ENCODE measurements around the gene GEN1. TPM values are rescaled to one million over a fixed set of nuclear protein-coding genes. Genes with fewer than 3 reads are reported as not detected.
A peak's percentile ranks its signal among the peaks of the same experiment; 100 is the strongest.

The GEN1 gene
- total RNA-seq, 1 donor from 2014 or later = 44.4 TPM

DNA sequence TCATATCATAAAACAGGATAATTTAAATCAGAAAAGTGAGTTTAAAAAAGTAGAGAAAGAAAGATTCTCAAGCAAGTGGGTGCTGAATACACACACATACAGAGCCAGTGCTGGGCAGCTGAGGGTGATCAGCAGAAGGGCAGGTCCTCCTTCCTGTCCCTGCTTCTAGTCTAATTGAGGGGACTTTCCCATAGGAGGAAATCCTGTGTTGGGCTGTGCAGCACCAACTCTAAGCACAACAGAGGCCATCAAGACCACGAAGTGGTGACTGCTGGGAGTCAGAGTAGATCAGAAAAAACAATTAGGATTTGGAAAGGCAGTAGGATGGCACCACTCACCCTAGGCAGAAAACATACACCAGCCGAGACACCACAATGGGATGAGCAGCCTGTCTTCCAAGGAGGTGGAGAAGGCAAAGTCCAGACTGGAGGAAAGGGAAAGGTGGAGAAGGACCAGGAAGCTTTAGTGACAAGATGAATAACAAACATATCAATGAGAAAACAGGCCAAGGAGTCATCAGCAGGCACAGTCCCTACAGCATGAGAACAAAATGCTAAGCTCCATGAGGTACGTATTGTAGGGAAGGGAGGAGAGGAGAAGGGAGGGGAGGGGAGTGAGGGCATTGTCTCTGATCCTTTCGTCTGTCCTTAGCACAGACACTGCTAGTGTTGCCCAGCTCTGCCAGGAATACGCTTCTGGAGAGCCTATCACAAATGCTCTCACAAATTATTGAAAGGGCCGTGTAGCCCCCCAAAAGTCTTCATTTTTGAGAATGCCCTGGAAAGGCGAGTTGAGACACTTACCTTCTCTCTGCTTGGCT is 45.6 kb downstream of the GEN1 start:
- Mint-ChIP-seq H3K4me1 (ENCODE audit: low read depth, unreplicated experiment) (peaks cover 36% of the 10 kb centered on the region), H3K36me3 (ENCODE audit: unreplicated experiment) (no peaks in the 10 kb centered on the region), H3K9me3 (ENCODE audit: unreplicated experiment) (peaks cover 7% of the 10 kb centered on the region), H3K27ac (ENCODE audit: unreplicated experiment) (peak overlapping the region; percentile 45), H3K27me3 (ENCODE audit: unreplicated experiment) (no peaks in the 10 kb centered on the region), H3K4me3 (ENCODE audit: unreplicated experiment) (peak overlapping the region; percentile 35)
- DNase-seq = no peak
- TF ChIP-seq, protein P1, sequence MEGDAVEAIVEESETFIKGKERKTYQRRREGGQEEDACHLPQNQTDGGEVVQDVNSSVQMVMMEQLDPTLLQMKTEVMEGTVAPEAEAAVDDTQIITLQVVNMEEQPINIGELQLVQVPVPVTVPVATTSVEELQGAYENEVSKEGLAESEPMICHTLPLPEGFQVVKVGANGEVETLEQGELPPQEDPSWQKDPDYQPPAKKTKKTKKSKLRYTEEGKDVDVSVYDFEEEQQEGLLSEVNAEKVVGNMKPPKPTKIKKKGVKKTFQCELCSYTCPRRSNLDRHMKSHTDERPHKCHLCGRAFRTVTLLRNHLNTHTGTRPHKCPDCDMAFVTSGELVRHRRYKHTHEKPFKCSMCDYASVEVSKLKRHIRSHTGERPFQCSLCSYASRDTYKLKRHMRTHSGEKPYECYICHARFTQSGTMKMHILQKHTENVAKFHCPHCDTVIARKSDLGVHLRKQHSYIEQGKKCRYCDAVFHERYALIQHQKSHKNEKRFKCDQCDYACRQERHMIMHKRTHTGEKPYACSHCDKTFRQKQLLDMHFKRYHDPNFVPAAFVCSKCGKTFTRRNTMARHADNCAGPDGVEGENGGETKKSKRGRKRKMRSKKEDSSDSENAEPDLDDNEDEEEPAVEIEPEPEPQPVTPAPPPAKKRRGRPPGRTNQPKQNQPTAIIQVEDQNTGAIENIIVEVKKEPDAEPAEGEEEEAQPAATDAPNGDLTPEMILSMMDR (IDR thresholded peaks at IDR 0.05; ENCODE audit: partially characterized antibody, unreplicated experiment) = no peak

DNA sequence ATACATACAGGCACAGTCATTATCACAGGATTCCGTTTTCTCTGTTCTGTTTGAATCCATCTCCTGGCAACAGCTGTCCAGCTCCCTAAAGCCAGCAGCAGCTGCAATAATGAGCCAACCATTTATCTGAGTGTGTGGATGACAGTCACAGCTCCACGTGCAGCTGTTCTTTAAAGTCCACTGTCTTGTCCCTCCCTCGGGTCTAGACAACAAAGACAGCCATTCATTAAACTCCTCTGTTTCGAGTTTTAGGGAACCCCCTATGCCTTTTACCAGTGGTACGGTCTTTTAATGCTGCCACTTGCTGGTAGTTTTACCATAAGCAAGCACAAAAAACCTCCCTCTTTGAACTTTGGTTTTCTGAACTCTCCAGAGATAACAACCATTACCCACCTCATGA is 46.3 kb downstream of the GEN1 start:
- DNase-seq = no peak
- Mint-ChIP-seq H3K27me3 (ENCODE audit: unreplicated experiment) (no peaks in the 10 kb centered on the region), H3K27ac (ENCODE audit: unreplicated experiment) (peak overlapping the region; percentile 45), H3K4me3 (ENCODE audit: unreplicated experiment) (no peak overlapping the region), H3K4me1 (ENCODE audit: low read depth, unreplicated experiment) (peaks cover 41% of the 10 kb centered on the region), H3K9me3 (ENCODE audit: unreplicated experiment) (peaks cover 7% of the 10 kb centered on the region), H3K36me3 (ENCODE audit: unreplicated experiment) (no peaks in the 10 kb centered on the region)
- TF ChIP-seq, protein P1 (IDR thresholded peaks at IDR 0.05; ENCODE audit: partially characterized antibody, unreplicated experiment) = no peak

DNA sequence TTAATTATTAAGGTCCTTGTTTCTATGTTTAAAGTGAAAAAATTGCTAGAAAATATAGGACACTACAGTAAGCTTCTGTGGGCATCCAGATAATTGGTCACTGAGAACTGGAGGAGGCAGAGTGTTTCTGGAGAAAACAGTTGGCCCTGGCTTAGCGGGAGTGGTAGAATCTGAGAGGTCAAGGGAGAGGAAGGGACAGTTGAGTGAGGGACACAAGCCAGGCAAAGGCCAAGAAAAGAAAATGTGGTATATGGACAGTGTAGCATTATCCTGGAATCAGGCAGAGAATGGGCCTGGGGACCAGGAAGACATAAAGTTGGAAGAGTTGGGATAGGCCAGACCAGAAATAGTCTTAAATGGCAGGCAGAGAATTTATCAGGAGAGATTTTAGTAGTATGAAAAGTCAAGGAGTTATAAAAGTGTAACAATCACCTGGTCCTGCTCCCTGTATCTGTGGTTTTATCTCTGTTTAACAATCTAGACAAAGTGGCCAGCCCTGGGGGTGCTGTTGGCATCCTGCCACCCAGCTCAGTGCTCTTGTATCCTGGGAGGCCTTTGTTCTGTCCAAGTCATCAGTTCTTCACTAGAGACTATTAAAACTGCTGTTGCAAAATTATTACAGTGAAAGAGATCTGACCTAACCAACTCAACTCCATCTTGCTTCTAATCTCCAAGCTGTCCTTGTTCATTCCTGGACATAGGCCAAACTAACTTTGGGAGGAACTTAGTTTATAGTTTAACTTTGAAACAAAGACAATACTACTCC is 46.9 kb downstream of the GEN1 start:
- Mint-ChIP-seq H3K9me3 (ENCODE audit: unreplicated experiment) (peaks cover 7% of the 10 kb centered on the region), H3K27me3 (ENCODE audit: unreplicated experiment) (no peaks in the 10 kb centered on the region), H3K27ac (ENCODE audit: unreplicated experiment) (peak overlapping the region; percentile 41), H3K4me1 (ENCODE audit: low read depth, unreplicated experiment) (peaks cover 42% of the 10 kb centered on the region), H3K4me3 (ENCODE audit: unreplicated experiment) (no peak overlapping the region), H3K36me3 (ENCODE audit: unreplicated experiment) (no peaks in the 10 kb centered on the region)
- no peak for DNase-seq
- TF ChIP-seq, protein P1 (IDR thresholded peaks at IDR 0.05; ENCODE audit: partially characterized antibody, unreplicated experiment) = no peak

DNA sequence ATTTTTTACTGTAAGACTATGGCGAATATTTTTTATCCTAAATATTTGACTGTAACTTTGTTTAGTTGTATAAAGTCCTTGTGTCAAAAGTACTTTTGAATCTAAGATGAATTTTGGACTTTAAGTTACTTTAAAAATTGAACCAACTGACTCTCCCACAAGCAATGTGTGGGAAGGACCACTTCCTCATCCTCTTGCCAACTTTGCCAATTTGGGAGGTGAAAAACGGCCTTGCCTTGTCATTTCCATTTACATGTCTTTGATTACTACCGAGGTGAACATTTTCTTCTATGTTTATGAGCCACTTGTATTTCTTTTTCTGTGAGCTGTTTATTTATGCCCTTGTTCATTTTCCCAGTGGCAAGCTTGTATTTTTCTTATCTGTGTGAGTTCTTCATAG is 49.6 kb downstream of the GEN1 start:
- Mint-ChIP-seq H3K4me1 (ENCODE audit: low read depth, unreplicated experiment) (peaks cover 43% of the 10 kb centered on the region), H3K36me3 (ENCODE audit: unreplicated experiment) (no peaks in the 10 kb centered on the region), H3K27me3 (ENCODE audit: unreplicated experiment) (no peaks in the 10 kb centered on the region), H3K27ac (ENCODE audit: unreplicated experiment) (no peak overlapping the region), H3K4me3 (ENCODE audit: unreplicated experiment) (no peak overlapping the region), H3K9me3 (ENCODE audit: unreplicated experiment) (peaks cover 4% of the 10 kb centered on the region)
- TF ChIP-seq, protein P1 (IDR thresholded peaks at IDR 0.05; ENCODE audit: partially characterized antibody, unreplicated experiment) = no peak
- DNase-seq = no peak

DNA sequence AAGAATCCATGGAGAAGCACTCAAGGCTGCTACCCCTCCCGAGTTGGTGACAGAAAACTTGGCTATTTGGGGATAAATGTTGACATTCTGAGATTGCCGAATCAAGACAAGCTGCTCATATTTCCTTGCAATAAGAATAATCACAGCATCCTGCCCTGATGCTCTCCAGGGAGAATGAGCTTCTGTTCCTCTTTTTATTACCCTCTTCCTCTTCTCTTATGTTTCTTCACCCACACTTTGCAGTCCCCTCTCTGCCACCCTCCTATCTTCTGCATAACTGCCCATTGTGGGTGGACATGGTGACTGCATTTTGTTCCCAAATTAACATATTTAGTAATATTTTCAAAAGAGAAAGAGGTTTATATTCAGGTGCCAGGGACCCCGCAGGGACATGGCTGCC is 50.4 kb downstream of the GEN1 start:
- no peak for DNase-seq
- TF ChIP-seq, protein P1 (IDR thresholded peaks at IDR 0.05; ENCODE audit: partially characterized antibody, unreplicated experiment) = no peak
- Mint-ChIP-seq H3K9me3 (ENCODE audit: unreplicated experiment) (no peaks in the 10 kb centered on the region), H3K4me1 (ENCODE audit: low read depth, unreplicated experiment) (peaks cover 35% of the 10 kb centered on the region), H3K27ac (ENCODE audit: unreplicated experiment) (no peak overlapping the region), H3K4me3 (ENCODE audit: unreplicated experiment) (no peak overlapping the region), H3K36me3 (ENCODE audit: unreplicated experiment) (no peaks in the 10 kb centered on the region), H3K27me3 (ENCODE audit: unreplicated experiment) (no peaks in the 10 kb centered on the region)

All from glutamatergic neuron (in vitro differentiated cells).